Sigmoid colon (tissue), 3 donors: ENCODE measurements around the gene DGKI.

ENCODE experiments used
- POLR2A ChIP-seq, 2 donors: fragments of 450-650 bp; IDR thresholded peaks; one replicate each; pipeline ENCODE4 v1.6.1; 2016; ENCODE audit warnings: antibody characterized with exemption in 2 of 2, mild to moderate bottlenecking in 2 of 2, moderate library complexity in 2 of 2
- TF ChIP-seq, protein P1 (sequence below), 4 experiments: fragments of 450-650 bp in 3 of 4; fragments of 200-600 bp in 1 of 4; IDR thresholded peaks; one replicate each; pipeline ENCODE4 v1.5.1; 2016 to 2019; ENCODE audit warnings: antibody characterized with exemption in 4 of 4, mild to moderate bottlenecking in 3 of 4, moderate library complexity in 2 of 4

GRCh38 chr7:137728426-137728825 lies 118.3 kb downstream of the DGKI start:
- no peak for TF ChIP-seq POLR2A (IDR thresholded peaks at IDR 0.05)
- TF ChIP-seq, protein P1, sequence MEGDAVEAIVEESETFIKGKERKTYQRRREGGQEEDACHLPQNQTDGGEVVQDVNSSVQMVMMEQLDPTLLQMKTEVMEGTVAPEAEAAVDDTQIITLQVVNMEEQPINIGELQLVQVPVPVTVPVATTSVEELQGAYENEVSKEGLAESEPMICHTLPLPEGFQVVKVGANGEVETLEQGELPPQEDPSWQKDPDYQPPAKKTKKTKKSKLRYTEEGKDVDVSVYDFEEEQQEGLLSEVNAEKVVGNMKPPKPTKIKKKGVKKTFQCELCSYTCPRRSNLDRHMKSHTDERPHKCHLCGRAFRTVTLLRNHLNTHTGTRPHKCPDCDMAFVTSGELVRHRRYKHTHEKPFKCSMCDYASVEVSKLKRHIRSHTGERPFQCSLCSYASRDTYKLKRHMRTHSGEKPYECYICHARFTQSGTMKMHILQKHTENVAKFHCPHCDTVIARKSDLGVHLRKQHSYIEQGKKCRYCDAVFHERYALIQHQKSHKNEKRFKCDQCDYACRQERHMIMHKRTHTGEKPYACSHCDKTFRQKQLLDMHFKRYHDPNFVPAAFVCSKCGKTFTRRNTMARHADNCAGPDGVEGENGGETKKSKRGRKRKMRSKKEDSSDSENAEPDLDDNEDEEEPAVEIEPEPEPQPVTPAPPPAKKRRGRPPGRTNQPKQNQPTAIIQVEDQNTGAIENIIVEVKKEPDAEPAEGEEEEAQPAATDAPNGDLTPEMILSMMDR (IDR thresholded peaks at IDR 0.05): no peak
